ENCODE results near the gene PHF23.
"Not testable (repeated sequence)": the region's sequence is repeated elsewhere in the genome, so short reads cannot be mapped to it uniquely, and the experiment has no call there.

PHF23 gene

GRCh38 chr17:7258731-7259554 is 19.7 kb upstream of the PHF23 start:
- peak; percentile 86 to 89 (median 87) for DNase-seq

DNA sequence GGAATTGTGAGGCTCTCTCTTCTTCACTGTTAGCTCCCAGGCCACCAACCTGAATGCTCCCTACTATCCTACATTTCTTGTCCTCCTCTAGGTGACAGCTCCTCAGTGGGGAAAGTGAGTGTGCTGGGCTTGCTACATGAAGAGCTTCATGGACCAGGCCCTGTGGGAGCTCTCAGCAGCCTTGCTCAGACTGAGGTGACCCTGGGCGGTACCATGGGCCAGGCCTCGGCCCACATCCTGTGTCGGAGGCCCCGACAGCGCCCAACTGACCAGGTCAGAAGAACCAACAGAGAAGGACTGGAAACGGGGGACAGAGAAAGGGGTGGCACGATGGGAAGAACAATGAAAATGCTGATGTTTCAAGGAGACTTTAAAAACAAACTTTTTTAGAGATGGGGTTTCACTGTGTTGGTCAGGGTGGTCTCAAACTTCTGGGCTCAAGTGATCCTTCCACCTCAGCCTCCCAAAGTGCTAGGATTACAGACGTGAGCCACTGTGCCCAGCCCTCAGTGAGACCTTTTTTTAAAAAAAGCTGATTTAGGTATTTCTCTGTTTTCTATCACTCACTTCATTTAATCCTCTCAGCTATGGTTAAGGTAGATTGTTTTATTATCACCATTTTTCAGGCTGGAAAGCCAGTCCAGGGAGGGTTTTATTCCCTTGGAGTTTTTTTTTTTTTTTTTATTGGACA is 17.7 kb upstream of the PHF23 start:
- no peak for DNase-seq

DNA sequence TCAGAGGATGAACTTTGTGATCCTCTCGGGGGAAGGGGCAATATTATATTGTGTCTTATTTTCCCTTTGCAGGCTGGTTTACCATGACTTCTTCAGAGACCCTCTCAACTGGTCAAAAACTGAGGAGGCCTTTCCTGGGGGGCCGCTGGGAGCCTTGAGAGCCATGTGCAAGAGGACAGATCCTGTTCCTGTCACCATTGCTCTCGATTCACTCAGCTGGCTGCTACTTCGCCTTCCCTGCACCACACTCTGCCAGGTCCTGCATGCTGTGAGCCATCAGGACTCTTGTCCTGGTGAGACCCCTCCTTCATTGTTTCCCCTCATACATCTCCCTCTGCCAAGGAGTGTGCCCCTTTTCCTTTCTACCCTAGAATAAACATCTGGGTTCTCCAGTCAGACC is 15.3 kb upstream of the PHF23 start:
- no peak for DNase-seq

GRCh38 chr17:7253082-7253481 is 13.8 kb upstream of the PHF23 start:
- no peak for DNase-seq

- peak; percentile 95 to 97 (median 96) for DNase-seq
Measured at GRCh38 chr17:7252176-7253043, 13.2 kb upstream of the PHF23 start, which contains the start of gene ELP5. Gene ELP5 (plus strand): TSS chr17:7252215. CDS start chr17:7252551, 336 bp downstream.

GRCh38 chr17:7251661-7252175 is 12.5 kb upstream of the PHF23 start, which contains the start of gene CTDNEP1:
Gene CTDNEP1 (minus strand): TSS chr17:7251734. CDS start chr17:7251296, 438 bp downstream.
- peak; percentile 99 to 100 (median 100) for DNase-seq

- peak; percentile 72 to 85 (median 77) for DNase-seq
Measured at GRCh38 chr17:7250695-7251627, 11.7 kb upstream of the PHF23 start.

DNA sequence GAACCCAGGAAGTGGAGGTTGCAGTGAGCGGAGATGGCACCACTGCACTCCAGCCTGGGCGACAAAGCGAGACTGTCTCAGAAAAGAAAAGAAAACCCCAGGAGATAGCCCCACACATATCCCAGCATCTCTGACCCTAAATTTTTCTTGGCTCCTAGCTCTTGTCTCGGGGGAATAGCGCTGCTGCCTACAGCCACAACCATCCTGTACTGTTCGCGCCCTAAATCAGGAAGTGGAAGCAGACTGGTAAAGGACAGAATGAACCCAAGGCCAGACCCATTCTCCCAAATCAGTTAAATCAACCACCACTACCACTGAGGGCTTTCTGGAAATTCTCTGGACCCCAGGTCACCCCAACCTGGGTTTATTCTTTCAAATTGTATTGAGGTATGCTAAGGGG is 10.6 kb upstream of the PHF23 start:
- DNase-seq: peak; percentile 17 to 30 (median 29)

- DNase-seq: no peak
Measured at GRCh38 chr17:7249214-7249613, 10.0 kb upstream of the PHF23 start.

DNA sequence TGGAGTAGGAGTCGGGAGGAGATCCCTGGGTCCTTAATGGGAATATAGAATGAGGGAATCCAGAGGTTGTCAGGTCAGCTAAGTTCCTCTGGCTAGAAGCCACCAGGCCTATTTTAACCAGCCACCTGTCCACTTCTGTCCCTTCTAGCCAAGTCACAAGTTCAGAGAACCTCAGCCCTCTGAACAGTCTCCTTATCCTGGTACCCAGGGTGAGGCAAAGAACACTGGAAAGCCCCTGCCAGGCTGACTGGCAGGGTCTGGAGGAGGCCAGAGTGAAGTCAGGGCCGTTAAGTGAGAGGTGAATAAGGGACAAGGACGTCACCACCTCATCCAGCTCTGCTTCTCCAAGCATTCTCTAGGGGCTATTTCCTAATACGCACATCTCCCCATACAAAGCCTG is 9.5 kb upstream of the PHF23 start:
- DNase-seq: peak in 2 of 3 donors; percentile 21 to 24

DNA sequence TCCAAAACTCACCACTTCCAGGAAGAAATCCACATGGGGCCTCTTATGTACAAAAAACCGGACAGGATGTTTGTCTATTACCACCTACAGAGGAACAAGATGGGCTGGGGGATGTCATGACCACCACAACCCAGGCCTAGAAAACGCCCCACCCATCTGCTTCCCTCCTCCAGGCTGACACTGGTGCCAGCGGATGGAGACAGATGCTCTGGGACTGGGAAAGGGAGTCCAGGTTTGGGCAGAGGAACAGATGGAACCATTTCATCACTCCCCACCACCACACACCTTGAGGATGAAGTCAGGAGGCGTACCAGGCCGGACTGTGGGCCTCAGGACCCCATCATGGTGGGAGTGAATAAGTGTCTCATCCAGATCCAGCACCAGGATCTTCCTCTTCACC is 7.5 kb upstream of the PHF23 start:
- no peak for DNase-seq

- DNase-seq: not testable (repeated sequence)
Measured at GRCh38 chr17:7243838-7244237, 4.6 kb upstream of the PHF23 start.

GRCh38 chr17:7243453-7243729 is 4.1 kb upstream of the PHF23 start:
- DNase-seq: no peak

GRCh38 chr17:7242717-7243452 is 3.6 kb upstream of the PHF23 start:
- DNase-seq: peak; percentile 95 to 98 (median 97)

DNA sequence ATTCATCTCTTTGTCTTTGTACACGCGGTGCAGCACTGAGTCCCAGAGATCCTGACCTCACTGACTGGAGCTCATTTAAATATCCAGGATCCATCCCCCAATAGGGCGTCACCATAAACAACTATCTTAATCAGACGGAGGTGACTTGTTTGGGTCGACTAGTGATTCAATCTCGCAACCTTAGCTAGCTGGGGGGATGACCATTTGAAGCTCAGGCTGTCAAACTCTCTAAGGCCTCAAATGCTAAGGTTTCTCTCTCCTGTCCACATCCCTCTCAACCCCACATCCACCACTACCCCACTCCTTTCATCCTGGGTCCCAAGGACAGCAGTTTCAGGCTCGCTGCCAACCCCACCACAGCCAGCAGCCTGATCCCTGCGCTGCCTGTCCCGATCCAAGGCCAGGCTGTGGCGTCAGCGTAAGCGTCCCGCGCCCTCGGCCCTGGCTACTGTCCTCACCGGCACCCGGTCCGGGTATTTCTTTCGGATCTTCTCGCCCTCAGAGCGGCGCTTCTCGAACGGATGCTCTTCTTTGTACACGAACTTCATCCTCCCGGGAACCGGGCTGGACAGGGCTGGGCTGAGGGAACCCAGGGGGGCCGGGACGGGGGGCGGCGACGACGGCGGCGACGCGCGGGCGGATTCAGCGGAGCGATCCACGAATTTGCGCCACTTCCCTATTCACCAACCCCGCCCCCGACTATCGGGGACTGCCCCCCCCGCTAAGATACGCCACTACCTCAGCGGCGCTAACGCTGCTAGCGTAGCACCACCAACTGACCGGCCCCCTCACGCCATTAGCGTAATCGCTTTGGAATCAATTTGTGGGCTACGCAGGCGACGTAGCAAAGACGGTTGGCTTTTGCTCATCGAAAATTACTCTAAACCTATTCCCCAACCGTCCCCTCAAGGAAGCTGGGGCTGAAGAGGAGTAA is 2.8 kb upstream of the PHF23 start, which contains the start of gene GABARAP:
GABARAP (minus strand) TSS at position 667 of the 934 bp plus-strand sequence; CDS start at position 548, 119 bp downstream.
- DNase-seq: peak; percentile 92 to 97 (median 96)

DNA sequence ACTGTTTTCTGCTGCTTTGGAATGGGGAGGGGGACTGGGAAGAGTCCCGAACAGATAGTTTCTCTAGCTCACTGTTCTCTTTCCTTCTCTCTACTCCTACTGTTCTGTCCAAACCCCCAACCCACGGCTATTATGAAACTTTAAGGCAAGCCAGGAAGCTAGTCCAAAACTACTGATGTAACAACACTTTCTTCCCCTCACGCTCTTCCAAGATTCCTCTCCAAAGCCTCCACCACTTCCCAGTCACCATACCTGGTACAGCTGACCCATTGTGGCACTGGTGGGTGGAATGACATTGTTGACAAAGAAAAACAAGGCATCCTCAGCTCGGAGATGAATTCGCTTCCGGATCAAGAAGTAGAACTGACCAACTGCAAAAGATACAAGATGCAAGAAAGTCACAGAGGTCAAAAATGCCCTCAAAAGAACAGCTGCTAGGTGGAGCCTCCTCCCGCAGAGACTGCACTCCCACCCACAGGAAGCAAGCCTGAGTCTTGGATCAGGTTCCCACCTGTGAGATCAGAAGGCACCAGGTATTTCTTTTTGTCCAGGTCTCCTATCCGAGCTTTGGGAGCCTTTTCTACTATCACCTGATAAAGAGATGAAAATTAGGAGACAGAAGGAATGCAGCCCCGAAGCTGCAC is 2.0 kb upstream of the PHF23 start:
- peak in 2 of 3 donors; percentile 50 to 58 for DNase-seq

GRCh38 chr17:7240375-7240774 is 1.1 kb upstream of the PHF23 start:
- DNase-seq: peak; percentile 80 to 88 (median 81)

GRCh38 chr17:7238420-7239090 is 702 bp downstream of the PHF23 start:
- DNase-seq: peak in 1 of 3 donors; percentile 54

Data from suppressor macrophage treated with lipopolysaccharide for 1 hour (primary cell).